PC-3 (cell line): ENCODE measurements around the gene PCDH9.

Experiments
- EZH2 ChIP-seq: fragments of 300-600 bp; sonication (generic); IDR thresholded peaks from one replicate; pipeline ENCODE4 v1.6.1; 2017; ENCODE audit warnings: antibody characterized with exemption, mild to moderate bottlenecking, low read length; ENCODE audit not compliant: unreplicated experiment
- TF ChIP-seq, protein P1 (sequence below): fragments of 300-600 bp; sonication (generic); conservative IDR thresholded peaks from 2 replicates; pipeline ENCODE4 v1.5.1; 2017; ENCODE audit warnings: antibody characterized with exemption, low read depth, mild to moderate bottlenecking, low read length

GRCh38 chr13:66847541-66847940, 382.6 kb downstream of the PCDH9 start:
- no peak for TF ChIP-seq EZH2
- TF ChIP-seq, protein P1, sequence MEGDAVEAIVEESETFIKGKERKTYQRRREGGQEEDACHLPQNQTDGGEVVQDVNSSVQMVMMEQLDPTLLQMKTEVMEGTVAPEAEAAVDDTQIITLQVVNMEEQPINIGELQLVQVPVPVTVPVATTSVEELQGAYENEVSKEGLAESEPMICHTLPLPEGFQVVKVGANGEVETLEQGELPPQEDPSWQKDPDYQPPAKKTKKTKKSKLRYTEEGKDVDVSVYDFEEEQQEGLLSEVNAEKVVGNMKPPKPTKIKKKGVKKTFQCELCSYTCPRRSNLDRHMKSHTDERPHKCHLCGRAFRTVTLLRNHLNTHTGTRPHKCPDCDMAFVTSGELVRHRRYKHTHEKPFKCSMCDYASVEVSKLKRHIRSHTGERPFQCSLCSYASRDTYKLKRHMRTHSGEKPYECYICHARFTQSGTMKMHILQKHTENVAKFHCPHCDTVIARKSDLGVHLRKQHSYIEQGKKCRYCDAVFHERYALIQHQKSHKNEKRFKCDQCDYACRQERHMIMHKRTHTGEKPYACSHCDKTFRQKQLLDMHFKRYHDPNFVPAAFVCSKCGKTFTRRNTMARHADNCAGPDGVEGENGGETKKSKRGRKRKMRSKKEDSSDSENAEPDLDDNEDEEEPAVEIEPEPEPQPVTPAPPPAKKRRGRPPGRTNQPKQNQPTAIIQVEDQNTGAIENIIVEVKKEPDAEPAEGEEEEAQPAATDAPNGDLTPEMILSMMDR = no peak
